Sigmoid colon (tissue), 4 donors: Measurements from ENCODE around the gene TEX53.

Experiments used
- EP300 ChIP-seq, 4 donors: sonication (generic); formaldehyde crosslinking; IDR thresholded peaks; one replicate each; pipeline ENCODE4 v1.6.1; 2017; ENCODE audit warnings: antibody characterized with exemption in 4 of 4
- POLR2A ChIP-seq, 2 donors: fragments of 450-650 bp; IDR thresholded peaks; one replicate each; pipeline ENCODE4 v1.6.1; 2016; ENCODE audit warnings: antibody characterized with exemption in 2 of 2, mild to moderate bottlenecking in 2 of 2, moderate library complexity in 2 of 2
- POLR2AphosphoS5 ChIP-seq, 4 donors: sonication (generic); formaldehyde crosslinking; IDR thresholded peaks; one replicate each; pipeline ENCODE4 v1.6.1; 2017; ENCODE audit warnings: antibody characterized with exemption in 4 of 4
- TF ChIP-seq, protein P1 (sequence below), 4 experiments: fragments of 450-650 bp in 3 of 4; fragments of 200-600 bp in 1 of 4; IDR thresholded peaks; one replicate each; pipeline ENCODE4 v1.5.1; 2016 to 2019; ENCODE audit warnings: antibody characterized with exemption in 4 of 4, mild to moderate bottlenecking in 3 of 4, moderate library complexity in 2 of 4

DNA sequence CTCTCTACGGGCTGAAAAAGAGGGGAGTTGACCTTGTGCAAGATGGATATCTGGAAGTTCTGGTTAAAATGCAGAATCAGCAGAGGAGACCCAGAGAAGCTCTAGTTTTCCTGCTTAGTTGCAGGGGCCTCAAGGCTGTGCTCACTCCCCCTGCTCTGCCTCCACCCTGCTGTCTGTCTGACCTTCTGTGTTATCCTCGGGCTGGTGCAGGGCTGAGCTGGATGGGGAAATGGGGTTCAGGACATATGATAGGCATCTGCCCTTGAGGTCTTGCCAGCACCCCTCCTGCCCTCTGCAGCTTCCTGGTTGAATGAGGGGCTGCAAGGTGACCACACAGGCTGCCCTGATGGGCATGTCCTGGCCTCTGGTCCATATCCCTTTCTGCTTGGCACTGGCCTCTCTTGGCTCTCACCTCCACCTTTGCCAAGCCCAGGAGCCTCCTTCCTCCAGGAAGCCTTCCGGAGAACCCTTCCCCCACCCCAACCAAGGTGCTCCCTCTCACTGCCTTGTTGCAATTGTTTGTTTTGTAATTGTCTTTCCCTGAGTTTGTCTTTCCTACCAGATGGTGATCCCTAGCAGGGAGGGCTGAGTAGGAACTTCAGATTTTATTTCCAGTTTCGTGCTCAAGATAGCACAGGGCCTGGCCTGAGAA lies 45.2 kb downstream of the TEX53 start:
- TF ChIP-seq, protein P1, sequence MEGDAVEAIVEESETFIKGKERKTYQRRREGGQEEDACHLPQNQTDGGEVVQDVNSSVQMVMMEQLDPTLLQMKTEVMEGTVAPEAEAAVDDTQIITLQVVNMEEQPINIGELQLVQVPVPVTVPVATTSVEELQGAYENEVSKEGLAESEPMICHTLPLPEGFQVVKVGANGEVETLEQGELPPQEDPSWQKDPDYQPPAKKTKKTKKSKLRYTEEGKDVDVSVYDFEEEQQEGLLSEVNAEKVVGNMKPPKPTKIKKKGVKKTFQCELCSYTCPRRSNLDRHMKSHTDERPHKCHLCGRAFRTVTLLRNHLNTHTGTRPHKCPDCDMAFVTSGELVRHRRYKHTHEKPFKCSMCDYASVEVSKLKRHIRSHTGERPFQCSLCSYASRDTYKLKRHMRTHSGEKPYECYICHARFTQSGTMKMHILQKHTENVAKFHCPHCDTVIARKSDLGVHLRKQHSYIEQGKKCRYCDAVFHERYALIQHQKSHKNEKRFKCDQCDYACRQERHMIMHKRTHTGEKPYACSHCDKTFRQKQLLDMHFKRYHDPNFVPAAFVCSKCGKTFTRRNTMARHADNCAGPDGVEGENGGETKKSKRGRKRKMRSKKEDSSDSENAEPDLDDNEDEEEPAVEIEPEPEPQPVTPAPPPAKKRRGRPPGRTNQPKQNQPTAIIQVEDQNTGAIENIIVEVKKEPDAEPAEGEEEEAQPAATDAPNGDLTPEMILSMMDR (IDR thresholded peaks at IDR 0.05): no peak
- no peak for TF ChIP-seq POLR2A (IDR thresholded peaks at IDR 0.05)
- TF ChIP-seq EP300 (IDR thresholded peaks at IDR 0.05): no peak
- no peak for TF ChIP-seq POLR2AphosphoS5 (IDR thresholded peaks at IDR 0.05)
